GM19023 (cell line): ENCODE results near the gene EXOC3L4.
"Not testable (repeated sequence)": the region's sequence is repeated elsewhere in the genome, so short reads cannot be mapped to it uniquely, and the experiment has no call there.

ENCODE experiments used
- ATAC-seq: cut with Tn5 transposase; IDR thresholded peaks from one replicate; pipeline ENCODE4 v1.9.1; 2021; ENCODE audit warnings: mild to moderate bottlenecking, moderate library complexity; ENCODE audit not compliant: unreplicated experiment

The EXOC3L4 gene

DNA sequence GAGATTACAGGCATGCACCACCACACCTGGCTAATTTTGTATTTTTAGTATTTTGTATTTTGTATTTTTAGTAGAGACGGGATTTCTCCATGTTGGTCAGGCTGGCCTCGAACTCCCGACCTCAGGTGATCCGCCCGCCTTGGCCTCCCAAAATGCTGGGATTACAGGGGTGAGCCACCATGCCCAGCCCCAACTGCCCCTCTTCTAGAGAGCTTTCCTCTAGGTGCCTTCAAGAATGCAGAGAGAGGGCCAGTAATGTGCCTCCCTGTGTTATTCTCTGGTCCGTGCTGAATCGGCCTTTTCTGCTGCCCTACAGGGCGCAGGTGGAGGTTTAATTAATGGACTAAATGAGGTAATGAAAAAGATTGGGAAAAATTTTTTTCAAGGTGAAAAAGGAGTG lies 25.0 kb downstream of the EXOC3L4 start:
- not testable (repeated sequence) for ATAC-seq

DNA sequence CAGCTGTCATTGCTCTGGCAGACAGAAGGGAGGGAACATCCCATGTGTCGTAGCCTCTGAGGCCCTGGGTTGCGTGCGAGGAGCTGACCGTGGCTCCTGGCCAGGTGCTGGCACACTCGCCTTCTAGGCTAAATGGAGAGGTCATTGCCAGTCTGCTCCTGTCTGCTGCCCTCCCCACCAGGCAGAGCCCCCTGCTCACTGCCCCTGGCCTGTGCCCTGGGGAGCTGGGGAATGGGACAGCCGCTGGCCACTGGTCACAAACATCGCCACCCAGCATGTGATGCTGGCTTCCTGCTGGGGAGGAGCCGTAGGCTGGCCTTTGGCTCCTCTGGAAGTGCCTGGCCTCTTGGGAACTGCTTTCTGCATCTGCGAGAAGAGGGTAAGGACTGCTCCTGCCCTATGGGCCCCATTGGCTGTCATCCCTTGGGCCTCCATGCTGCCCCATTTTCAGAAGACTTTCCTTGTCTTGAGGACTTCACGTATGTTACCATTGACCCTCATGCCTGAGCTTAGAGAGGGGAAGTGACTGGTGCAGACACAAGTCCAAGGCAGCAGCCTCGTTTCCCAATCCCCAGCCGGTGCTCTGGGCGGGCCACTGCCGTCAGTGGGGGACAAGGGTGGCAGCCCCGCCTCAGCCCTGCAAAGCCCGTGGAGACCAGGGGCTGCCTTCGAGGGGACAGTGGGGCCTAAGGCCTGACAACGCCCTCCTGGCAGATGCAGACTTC lies 26.8 kb downstream of the EXOC3L4 start:
- ATAC-seq = no peak

DNA sequence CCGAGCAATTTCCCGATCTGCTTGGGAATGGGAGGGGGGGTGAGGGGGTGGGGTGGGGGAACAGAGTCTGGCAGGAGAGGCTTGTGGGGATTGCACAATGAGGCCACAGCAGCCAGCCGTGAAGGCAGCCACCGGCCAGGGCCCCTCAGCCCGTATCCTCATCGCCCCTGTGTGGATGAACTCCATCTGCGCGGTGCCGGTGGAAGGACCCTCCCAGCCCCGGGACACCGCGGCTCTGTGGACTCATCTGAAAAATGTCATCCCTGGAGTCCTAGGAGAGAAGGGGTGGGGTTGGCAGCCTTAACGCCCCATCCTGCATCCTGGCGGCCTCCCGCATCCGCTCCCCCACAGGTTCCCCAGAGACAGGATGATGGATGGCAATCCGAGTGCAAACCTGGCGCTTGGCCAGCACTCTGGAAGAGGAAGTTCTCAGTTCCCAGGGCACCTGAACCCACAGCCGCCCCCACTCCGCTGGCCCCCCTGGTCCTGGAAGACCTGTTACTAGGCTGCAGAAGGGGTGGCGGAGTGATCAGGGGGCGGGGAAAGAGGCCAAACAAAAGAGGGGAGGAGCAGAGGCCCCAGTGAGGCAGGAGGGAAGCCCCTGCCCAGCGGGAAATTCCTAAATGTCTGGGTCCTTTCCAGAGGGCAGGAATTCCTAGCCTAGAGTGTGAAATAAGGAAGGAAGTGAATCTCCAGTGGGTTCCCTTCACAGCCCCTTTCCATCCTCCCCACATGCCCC lies 27.5 kb downstream of the EXOC3L4 start:
- no peak for ATAC-seq

DNA sequence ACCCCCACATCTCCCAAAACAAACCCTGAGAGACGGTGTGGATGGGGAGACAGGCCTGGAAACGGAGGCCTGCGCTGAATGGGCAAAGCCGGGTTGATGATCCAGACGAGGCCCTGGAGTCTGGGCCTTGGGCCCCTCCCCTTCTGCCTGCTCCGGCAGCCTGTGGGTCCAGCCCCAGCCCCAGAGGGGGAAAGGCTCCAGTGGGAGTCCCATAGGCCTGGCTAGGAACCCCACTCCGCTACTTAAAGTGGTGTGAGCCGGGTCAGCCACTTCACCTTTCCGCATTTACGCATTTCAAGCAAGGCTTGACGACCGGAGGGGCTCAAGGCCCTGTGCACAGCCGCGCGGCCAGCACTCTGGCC lies 28.0 kb downstream of the EXOC3L4 start:
- no peak for ATAC-seq

DNA sequence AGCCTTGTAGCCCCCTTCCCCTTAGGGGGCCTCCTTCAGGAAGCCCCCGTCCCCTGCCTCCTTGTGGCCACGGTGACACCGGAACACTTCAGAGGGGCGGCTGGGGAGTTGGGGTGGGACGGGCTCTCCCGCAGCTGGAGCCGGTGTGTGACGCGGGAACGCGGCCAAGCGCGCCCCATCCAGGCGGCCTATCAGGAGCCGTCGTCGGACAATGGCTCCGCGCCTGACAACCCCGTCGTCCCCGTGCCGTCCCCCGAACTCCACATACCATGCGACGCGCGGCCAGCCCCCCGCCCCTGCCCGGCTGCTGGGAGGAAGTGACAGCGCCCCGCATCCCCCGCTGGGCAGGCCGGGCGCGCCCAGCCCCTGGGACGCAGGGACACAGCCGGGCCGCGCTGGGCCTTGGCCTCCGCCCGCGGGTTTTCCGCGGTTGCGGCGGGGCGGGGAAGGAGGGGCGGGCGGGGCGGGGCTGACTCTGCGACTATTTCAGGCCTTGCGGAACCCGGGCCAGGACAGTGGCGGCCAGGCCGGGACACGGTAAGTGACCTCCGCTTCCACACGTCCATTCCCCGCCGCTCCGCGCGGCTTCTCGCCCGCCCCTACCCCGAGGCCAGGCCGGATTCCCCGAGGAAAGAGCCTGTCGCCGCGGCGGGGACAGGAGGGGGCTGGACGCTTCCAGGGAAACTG lies 28.6 kb downstream of the EXOC3L4 start, which contains the start of gene TNFAIP2:
TSS of gene TNFAIP2 (plus strand) at position 515 of the 687 bp plus-strand sequence. CDS start 2,997 bp downstream, outside the sequence.
- ATAC-seq = no peak

DNA sequence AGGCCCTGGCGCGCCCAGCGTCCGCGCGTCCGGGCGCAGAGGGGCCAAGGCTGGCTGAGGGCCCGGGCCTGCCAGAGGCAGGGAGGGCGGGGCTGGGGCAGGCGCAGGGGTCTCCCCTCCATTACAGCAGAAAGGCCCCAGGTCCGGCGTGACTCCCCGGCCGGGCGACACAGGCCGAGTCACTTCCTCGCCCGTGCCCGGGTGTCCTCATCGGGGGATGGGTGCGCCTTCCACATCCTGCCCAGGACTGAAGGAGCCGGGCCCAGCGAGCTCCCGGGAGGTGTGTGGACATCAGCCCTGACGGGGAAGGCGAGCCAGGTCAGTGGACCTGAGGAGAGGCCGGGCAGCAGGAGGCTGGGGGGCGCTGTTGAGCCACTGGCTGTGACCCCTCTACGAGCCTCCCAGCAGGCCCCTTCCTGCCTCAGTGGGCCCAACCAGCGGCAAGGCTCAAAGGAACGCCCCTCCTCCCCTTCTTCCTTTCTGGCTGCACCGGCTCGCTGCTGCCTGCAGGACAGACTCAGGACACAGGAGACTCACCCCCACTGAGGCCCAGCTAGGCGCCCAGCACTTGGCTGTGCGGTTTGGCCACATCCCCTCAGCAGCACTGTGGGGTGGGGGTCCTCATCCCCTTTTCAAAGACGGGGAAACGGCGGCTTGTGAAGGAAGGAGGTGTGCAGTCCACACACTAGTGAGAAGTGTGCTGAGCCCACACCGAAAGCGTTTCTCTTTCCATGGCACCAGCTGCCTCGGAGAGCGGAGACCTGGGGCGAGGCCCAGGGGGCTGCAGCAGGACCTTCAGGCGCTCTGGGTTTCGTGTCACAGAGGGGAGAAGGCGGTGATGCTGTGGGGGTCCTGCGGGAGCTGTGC lies 29.3 kb downstream of the EXOC3L4 start:
- no peak for ATAC-seq

DNA sequence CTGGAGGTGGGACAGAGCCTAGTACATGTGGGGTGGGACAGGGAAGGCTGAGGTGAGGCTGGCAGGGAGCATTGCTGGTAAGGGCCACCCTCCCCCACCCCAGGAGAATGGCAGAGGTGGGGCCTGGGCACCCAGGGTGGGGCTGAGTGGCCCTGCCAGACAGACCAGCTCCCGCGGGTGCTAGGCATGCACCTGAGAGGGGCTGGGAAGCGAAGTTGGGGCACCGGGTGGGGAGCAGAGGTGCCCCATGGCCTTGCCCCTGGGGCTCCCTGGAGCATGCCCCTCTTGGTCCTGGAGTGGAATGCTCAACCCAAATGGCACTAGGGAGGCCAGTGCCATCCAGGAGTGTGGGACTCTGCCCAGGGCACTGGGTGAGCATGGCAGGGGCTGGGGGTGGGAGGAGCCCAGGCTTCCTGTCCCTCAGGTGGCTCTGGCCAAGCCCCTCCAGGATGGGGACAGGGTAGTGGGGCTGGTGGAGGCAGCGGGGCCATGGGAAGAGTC lies 30.0 kb downstream of the EXOC3L4 start:
- no peak for ATAC-seq

DNA sequence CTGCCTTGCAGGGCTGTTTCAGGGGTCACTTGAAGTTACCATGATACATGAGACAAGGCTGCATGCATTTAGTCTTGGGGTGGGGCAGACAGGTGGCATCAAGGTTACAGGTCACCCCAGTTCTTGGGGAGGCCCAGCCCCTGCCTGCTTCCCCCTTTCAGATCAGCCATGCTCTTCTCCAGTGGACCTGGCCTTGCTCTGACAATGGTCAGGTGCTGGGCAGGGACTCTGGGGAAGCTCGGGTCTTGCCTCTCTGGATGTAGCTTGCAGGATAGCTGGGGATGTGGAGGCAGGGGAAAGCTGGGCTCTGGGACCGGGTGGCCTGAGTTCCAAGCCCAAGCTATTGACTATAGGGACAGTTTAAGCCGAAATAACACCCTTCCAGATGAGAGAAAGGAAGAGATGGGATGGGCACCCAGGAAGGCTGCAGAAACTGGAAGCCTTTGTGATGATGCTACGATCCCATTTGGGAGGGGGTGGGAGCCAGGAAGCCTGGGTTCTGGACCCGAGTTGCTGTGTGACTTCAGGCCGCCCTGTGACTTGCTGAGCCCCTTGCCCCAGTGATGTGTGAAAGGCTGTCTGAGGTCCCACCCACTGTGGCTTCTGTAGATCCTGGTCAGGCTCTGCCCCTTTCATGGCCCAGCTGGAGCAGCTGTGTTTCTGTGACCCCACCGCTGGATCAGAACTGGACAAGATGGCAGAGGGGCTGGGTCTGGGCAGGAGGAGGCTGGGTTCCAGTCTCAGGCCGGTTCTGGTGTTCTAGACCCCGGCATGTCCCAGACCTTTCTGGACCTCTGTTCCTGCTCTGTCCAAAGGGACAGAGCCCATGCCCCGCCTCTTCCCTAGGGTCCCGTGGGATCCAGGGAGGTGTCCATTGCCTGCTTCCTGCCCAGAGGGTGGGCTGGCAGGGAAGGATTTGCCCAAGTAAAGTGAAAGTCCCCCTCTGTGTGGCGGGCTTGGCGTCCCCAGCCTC lies 30.9 kb downstream of the EXOC3L4 start:
- ATAC-seq = no peak

DNA sequence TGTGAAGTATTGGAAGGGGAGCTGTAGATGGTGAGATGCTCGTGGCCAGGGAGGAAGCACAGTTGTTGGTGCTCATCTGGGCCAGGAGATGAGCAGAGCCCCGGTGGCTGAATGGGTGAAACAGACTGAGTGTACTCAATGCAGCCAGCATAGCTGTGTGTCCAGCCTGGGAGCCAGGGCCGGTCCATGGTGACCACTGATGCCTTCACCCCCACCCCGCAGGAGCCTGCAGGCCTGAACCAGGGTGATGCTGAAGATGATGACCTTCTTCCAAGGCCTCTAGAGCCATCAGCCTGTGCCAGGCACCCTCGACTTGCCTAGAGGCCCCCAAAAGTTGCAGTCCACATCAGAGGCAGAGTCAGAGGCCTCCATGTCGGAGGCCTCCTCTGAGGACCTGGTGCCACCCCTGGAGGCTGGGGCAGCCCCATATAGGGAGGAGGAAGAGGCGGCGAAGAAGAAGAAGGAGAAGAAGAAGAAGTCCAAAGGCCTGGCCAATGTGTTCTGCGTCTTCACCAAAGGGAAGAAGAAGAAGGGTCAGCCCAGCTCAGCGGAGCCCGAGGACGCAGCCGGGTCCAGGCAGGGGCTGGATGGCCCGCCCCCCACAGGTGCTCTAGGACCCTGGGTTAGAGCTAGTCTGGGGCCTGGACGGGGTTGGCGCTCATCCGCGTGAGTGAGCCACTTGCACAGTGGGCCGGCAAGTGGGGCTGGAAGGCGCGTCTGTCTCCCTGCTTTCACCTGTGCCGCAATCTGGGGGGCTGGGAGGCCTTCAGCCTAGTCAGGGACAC lies 31.8 kb downstream of the EXOC3L4 start:
- ATAC-seq = no peak

DNA sequence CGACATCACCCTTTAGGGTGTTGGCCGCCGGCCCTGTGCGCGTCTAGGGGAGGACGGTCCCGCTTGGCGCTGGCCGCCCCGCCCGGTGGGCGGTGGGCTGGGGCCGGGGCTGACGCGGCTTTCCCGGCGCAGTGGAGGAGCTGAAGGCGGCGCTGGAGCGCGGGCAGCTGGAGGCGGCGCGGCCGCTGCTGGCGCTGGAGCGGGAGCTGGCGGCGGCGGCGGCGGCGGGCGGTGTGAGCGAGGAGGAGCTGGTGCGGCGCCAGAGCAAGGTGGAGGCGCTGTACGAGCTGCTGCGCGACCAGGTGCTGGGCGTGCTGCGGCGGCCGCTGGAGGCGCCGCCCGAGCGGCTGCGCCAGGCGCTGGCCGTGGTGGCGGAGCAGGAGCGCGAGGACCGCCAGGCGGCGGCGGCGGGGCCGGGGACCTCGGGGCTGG lies 32.4 kb downstream of the EXOC3L4 start:
- ATAC-seq = no peak

DNA sequence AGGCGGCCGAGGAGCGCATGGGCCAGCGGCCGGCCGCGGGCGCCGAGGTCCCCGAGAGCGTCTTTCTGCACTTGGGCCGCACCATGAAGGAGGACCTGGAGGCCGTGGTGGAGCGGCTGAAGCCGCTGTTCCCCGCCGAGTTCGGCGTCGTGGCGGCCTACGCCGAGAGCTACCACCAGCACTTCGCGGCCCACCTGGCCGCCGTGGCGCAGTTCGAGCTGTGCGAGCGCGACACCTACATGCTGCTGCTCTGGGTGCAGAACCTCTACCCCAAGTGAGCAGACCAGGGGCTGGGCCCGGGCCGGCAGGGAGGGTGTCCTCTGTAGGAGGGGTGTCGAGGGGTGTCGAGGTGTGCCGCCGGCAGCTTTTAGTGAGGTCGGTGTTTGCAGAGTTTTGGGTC lies 32.8 kb downstream of the EXOC3L4 start:
- ATAC-seq = no peak

DNA sequence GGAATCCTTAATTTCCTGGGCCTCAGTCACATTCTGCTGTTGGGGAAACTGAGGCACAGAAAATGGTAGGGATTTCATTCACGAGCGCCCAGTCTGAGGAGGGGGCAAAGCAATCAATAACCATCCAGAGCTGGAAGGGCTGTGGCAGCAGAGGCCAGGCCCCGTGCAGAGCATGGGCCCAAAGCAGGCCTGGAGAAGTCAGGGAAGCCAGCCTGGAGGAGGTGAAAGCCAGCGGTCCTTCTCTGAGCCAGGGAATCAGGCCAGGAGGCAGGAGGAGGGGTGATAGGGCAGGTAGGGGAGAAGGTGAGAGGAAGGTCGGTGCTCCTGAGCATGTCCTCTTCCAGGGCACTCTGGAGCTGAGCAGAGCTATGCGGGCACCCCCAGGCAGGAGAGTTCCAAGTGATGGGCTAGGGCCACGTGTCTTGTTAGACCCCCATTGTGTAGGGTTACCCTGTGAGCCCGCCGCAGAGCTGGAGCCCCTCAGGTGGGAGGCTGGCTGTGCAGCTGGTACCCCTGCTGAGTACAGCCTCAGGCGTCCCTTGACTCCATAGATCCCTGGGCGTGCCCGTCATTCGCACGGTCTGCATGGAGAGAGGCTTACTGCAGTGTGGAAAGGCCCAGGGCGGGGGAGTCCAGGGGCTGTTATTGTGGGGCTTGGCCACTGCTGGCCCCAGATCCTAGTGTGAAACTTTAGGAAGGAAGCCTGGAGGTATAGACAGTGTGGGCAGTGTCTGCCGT lies 33.5 kb downstream of the EXOC3L4 start:
- ATAC-seq = no peak

DNA sequence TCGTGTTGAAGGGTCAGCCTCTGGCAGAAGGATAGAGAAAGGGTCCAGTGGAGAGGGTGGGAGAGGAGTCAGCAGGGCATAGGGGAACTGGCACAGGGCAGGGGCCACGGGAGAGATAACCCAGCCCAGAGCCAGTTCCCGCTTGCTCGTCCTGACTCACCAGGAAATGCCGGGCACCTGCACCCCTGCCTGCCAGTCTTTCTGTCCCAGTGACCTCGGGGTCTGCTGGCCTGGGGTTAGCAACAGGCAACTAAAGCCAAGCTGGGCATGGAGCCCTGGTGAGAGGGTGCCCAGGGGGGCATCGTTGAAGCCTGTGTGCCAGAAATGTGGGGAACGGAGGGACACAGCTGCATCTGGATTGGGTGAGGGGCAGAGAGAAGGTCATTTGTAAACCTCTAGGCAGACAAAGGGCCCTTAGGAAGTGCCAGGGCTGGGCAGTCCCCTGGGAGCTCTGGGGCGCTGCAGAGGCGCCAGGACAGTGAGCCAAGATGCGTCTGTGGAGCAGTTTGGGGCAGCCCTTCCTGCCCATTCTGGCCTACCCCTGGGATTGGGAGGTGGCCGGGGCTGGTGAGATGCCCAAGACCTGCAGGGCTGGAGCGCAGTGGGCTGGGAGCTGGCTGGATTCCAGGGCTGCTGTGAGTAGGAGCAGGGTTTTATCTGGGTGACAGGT lies 34.2 kb downstream of the EXOC3L4 start:
- ATAC-seq = no peak

DNA sequence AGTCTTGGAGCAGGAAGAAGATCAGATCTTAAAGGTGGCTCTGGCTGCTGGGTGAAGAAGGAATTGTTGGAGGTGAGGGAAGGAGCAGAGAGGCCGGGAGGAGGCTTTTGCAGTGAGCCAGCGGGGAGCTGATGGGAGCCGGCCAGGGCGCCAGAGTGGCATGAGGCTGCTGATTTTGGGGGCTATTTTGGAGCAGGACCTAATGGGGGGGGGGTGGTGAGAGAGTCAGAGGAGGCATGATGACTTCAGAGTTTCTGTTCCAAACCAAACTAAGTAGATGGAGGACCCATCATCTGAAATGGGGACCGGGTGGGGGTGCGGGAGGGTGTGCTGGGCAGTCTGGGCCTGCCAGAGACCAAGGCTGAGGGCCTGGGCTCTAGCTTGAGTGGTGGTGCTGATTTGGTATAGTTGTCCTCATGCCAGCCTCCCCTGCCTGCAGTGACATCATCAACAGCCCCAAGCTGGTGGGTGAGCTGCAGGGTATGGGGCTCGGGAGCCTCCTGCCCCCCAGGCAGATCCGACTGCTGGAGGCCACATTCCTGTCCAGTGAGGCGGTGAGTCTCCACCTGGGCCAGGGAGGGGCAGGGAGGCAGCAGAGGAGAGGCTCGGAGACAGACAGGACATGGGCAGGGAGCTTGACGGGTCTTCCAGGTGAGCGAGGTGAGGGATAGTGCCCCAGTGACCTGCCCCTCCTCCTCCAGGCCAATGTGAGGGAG lies 34.9 kb downstream of the EXOC3L4 start:
- ATAC-seq = no peak

DNA sequence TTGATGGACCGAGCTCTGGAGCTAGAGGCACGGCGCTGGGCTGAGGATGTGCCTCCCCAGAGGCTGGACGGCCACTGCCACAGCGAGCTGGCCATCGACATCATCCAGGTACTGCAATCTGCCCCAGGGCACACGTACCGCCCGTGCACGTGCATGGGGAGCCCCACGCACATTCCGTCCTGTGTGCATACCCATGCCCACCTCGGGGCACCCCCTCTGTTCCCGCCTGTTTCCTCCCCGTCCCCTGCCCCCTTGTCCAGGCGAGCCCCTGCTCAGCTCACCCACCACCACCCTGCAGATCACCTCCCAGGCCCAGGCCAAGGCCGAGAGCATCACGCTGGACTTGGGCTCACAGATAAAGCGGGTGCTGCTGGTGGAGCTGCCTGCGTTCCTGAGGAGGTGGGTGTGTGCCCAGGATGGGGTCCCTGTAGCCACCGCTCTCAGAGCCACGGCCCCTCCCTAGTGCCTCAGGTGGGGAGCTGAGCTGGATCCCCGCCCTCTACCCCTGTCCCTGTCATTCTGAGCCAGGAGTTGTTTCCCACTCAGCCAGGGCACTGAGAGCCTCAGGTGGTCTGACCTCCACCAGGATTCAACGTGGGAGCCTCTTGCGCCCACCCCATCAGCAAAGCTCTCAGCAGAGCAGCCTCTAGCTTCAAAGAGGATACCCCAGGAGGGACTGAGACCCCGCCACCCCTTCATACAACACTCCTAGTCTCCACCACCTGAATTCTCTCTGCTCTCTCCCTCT lies 35.7 kb downstream of the EXOC3L4 start:
- ATAC-seq = no peak

DNA sequence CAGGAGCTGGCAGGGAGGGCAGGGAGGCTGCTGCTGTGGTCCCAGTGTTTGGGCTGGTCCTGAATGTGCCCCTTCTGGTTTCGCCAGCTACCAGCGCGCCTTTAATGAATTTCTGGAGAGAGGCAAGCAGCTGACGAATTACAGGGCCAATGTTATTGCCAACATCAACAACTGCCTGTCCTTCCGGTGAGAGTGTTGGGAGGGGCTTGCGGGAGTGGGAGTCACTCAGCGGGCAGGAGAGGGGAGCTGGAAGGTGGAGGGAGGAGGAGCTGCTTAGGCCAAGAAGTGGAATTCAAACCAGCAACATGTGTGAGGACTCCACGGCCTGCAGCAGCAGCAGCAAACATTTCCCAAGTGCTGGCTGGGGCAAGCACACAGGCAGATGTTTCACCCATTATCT lies 36.4 kb downstream of the EXOC3L4 start:
- no peak for ATAC-seq
